HepG2 (cell line): ENCODE data around the gene SLC12A3. TPM values are rescaled to one million over a fixed set of nuclear protein-coding genes. Genes with fewer than 3 reads are reported as not detected.

Experiments used
- ATAC-seq: fragments of 200-7000 bp; cut with Tn5 transposase; 3 replicates; pipeline ENCODE4 v1.9.1; 2020; ENCODE audit warnings: mild to moderate bottlenecking, moderate library complexity
- BruUV-seq: library from RNA; stranded (reverse); fragments of 400-500 nt; replicated peaks from 2 replicates; lab custom pipeline; 2021; lab: Mats Ljungman, UMichigan
- CTCF ChIA-PET: fragments of 300-600 bp; formaldehyde crosslinking; extraction: SDS; loops from one replicate; lab custom pipeline; 2021; ENCODE audit warnings: low total read pairs, inconsistent platforms, low intra/inter-chr PET ratio; lab: Yijun Ruan, JAX
- POLR2A ChIA-PET: fragments of 350-600 bp; sonication (Branson Sonifier 250); formaldehyde crosslinking; loops from one replicate; lab custom pipeline; 2020; ENCODE audit warnings: antibody characterized with exemption, inconsistent platforms; lab: Yijun Ruan, JAX
- DNase-seq: peaks from one replicate; pipeline ENCODE4 v3.0.0-alpha.2; 2015; ENCODE audit warnings: low spot score
- FAIRE-seq: peaks from 3 replicates; lab custom pipeline; 2011; peaks lifted over from hg19 to GRCh38; lab: Jason Lieb, UNC
- H2AFZ ChIP-seq: one replicate; pipeline ENCODE4 v1.6.1; 2011; ENCODE audit warnings: low read length, inconsistent platforms
- H3K27ac ChIP-seq: fragments of 300-600 bp; 3 replicates; pipeline ENCODE4 v1.8.0; 2011; ENCODE audit warnings: mixed run types, mild to moderate bottlenecking, mixed read lengths, low read length, inconsistent platforms; ENCODE audit not compliant: insufficient read depth; ENCODE audit errors: extremely low read length
- H3K27me3 ChIP-seq, 2 experiments: fragments of 200-600 bp in 1 of 2; 2 replicates in 1 of 2; 3 replicates in 1 of 2; pipeline versions ENCODE4 v1.6.0 to v1.8.0; 2011; ENCODE audit warnings: low read length in 2 of 2, mild to moderate bottlenecking in 2 of 2, moderate library complexity in 2 of 2, inconsistent platforms in 1 of 2; ENCODE audit not compliant: insufficient read depth in 2 of 2, control insufficient read depth in 1 of 2
- H3K36me3 ChIP-seq, 2 experiments: fragments of 200-600 bp in 1 of 2; replicated peaks in 1 of 2; 2 replicates in 1 of 2; 3 replicates in 1 of 2; pipeline versions ENCODE4 v1.5.1 to v1.8.0; 2011; ENCODE audit warnings: low read length in 2 of 2, inconsistent platforms in 1 of 2; ENCODE audit not compliant: insufficient read depth in 2 of 2, control insufficient read depth in 1 of 2
- H3K4me1 ChIP-seq: 2 replicates; pipeline ENCODE4 v1.5.1; 2012; ENCODE audit warnings: low read length, inconsistent platforms; ENCODE audit not compliant: insufficient read depth
- H3K4me2 ChIP-seq: 2 replicates; pipeline ENCODE4 v1.6.0; 2011; ENCODE audit warnings: low read depth, low read length, inconsistent platforms
- H3K4me3 ChIP-seq, 3 experiments: fragments of 200-600 bp in 1 of 3; sonication (generic), shearing (Covaris generic) in 1 of 3; replicated peaks in 1 of 3; 2 replicates each; pipeline ENCODE4 v1.5.1; 2011 to 2016; ENCODE audit warnings: low read length in 3 of 3, inconsistent platforms in 2 of 3, low read depth in 2 of 3, mild to moderate bottlenecking in 2 of 3, control low read depth in 1 of 3, mixed read lengths in 1 of 3; ENCODE audit not compliant: insufficient read depth in 1 of 3
- H3K79me2 ChIP-seq: one replicate; pipeline ENCODE4 v1.6.1; 2011; ENCODE audit warnings: low read length, inconsistent platforms; ENCODE audit not compliant: insufficient read depth
- H3K9ac ChIP-seq: 2 replicates; pipeline ENCODE4 v1.6.0; 2011; ENCODE audit warnings: mild to moderate bottlenecking, low read depth, low read length, inconsistent platforms; ENCODE audit not compliant: insufficient read depth
- H3K9me3 ChIP-seq: 2 replicates; pipeline ENCODE4 v1.5.1; 2012; ENCODE audit warnings: mild to moderate bottlenecking, low read length
- H4K20me1 ChIP-seq: 2 replicates; pipeline ENCODE4 v1.6.0; 2011; ENCODE audit warnings: inconsistent platforms, mild to moderate bottlenecking, low read length, moderate library complexity; ENCODE audit not compliant: insufficient read depth
- ATF3 ChIP-seq: sonication (generic); formaldehyde crosslinking; IDR thresholded peaks from 2 replicates; pipeline ENCODE4 v1.4.0; 2020; ENCODE audit warnings: missing genetic modification reagents
- CREM ChIP-seq, 2 experiments: sonication (generic) in 1 of 2; formaldehyde crosslinking in 1 of 2; IDR thresholded peaks; 2 replicates each; pipeline versions ENCODE4 v1.4.0 to v1.6.1; 2016 to 2020; ENCODE audit warnings: antibody characterized with exemption in 1 of 2, mild to moderate bottlenecking in 1 of 2, missing genetic modification reagents in 1 of 2
- GMEB1 ChIP-seq: sonication (generic); formaldehyde crosslinking; IDR thresholded peaks from 2 replicates; pipeline ENCODE4 v1.5.1; 2020; ENCODE audit warnings: missing genetic modification reagents, mild to moderate bottlenecking, borderline replicate concordance
- IRX3 ChIP-seq: sonication (generic); formaldehyde crosslinking; IDR thresholded peaks from 2 replicates; pipeline ENCODE4 v1.8.1; 2023; ENCODE audit warnings: mild to moderate bottlenecking, low read depth, missing genetic modification reagents, borderline replicate concordance
- MED8 ChIP-seq: sonication (generic); formaldehyde crosslinking; IDR thresholded peaks from 2 replicates; pipeline ENCODE4 v1.8.1; 2023; ENCODE audit warnings: mild to moderate bottlenecking, missing genetic modification reagents; ENCODE audit not compliant: insufficient replicate concordance
- NFE2 ChIP-seq: sonication (generic); formaldehyde crosslinking; IDR thresholded peaks from 2 replicates; pipeline ENCODE4 v1.4.0; 2020; ENCODE audit warnings: missing genetic modification reagents
- NFE2L2 ChIP-seq: fragments of 150-350 bp; IDR thresholded peaks from 2 replicates; pipeline ENCODE4 v1.6.1; 2014; ENCODE audit warnings: low read length
- NKX3-1 ChIP-seq: sonication (generic); formaldehyde crosslinking; IDR thresholded peaks from 2 replicates; pipeline ENCODE4 v1.5.0; 2020; ENCODE audit warnings: missing genetic modification reagents
- PHB2 ChIP-seq: fragments of 450-650 bp; IDR thresholded peaks from 2 replicates; pipeline ENCODE4 v1.6.1; 2018; ENCODE audit not compliant: partially characterized antibody
- SIN3B ChIP-seq: fragments of 150-350 bp; IDR thresholded peaks from 2 replicates; pipeline ENCODE4 v1.6.1; 2014; ENCODE audit warnings: low read length
- SMYD3 ChIP-seq: sonication (generic); formaldehyde crosslinking; IDR thresholded peaks from 2 replicates; pipeline ENCODE4 v1.8.1; 2023; ENCODE audit warnings: mild to moderate bottlenecking, missing genetic modification reagents
- TFE3 ChIP-seq: IDR thresholded peaks from 2 replicates; pipeline ENCODE4 v1.6.1; 2016
- ZBTB43 ChIP-seq: sonication (generic); formaldehyde crosslinking; conservative IDR thresholded peaks from 2 replicates; pipeline ENCODE4 v1.4.0; 2020; ENCODE audit warnings: missing genetic modification reagents
- ZNF24 ChIP-seq: fragments of 450-650 bp; IDR thresholded peaks from 2 replicates; pipeline ENCODE4 v1.6.1; 2017; ENCODE audit warnings: antibody characterized with exemption, mild to moderate bottlenecking
- ZNF292 ChIP-seq: sonication (generic); formaldehyde crosslinking; IDR thresholded peaks from 2 replicates; pipeline ENCODE4 v1.8.1; 2022; ENCODE audit warnings: mild to moderate bottlenecking, low read depth, missing genetic modification reagents, borderline replicate concordance
- ZNF614 ChIP-seq: IDR thresholded peaks from 2 replicates; pipeline ENCODE4 v1.6.1; 2018; ENCODE audit warnings: missing biosample characterization, missing genetic modification reagents, inconsistent platforms, borderline replicate concordance
- ZNF75D ChIP-seq: sonication (generic); formaldehyde crosslinking; IDR thresholded peaks from 2 replicates; pipeline ENCODE4 v1.8.1; 2023; ENCODE audit warnings: missing genetic modification reagents, mild to moderate bottlenecking, borderline replicate concordance
- ZNF792 ChIP-seq: IDR thresholded peaks from 2 replicates; pipeline ENCODE4 v1.6.1; 2016
- ZSCAN30 ChIP-seq: sonication (generic); formaldehyde crosslinking; IDR thresholded peaks from 2 replicates; pipeline ENCODE4 v1.5.0; 2020; ENCODE audit warnings: mild to moderate bottlenecking, missing genetic modification reagents
- WGBS: methylation state at CpG from one replicate; pipeline ENCODE4 v1.1.6; 2017; ENCODE audit warnings: low lambda C conversion rate; 5-methylcytosine and 5-hydroxymethylcytosine counted together
- in situ Hi-C: cut with HindIII; loops from 2 replicates; pipeline ENCODE4 v1.10.0; 2017; ENCODE audit warnings: low pct_unique_long_range_greater_than_20kb; ENCODE audit not compliant: extremely low pct_ligation_motif_present
- intact Hi-C: fragments of 100-400 bp; cut with micrococcal nuclease; formaldehyde crosslinking; loops from one replicate; pipeline ENCODE4 v1.10.0; 2022; ENCODE audit not compliant: unreplicated experiment
- polyA plus RNA-seq, 8 experiments: library from polyadenylated mRNA; depleted of rRNA in 3 of 8; stranded (reverse) in 7 of 8; unstranded in 1 of 8; fragments of >200 nt; fragmentation: Illumina TruSeq in 4 of 8; extraction: Trizol in 4 of 8; gene quantifications; 2 replicates each; pipeline versions ENCODE4 v1.2.1 to v1.2.3, GENCODE V29; 2011 to 2016; ENCODE audit warnings: low read depth in 4 of 8, missing spikeins in 1 of 8, mixed read lengths in 1 of 8; ENCODE audit not compliant: insufficient read depth in 1 of 8
- total RNA-seq, 5 experiments: library from RNA; depleted of rRNA; stranded (reverse); fragments of >200 nt; fragmentation: Illumina TruSeq; extraction: Trizol; gene quantifications; 2 replicates each; pipeline ENCODE4 v1.2.3, GENCODE V29; 2016; ENCODE audit warnings: low read depth in 1 of 5

The SLC12A3 gene
- total and polyA plus RNA-seq, 2 of the 13 experiments (the other 11 are each of a cell fraction or from before 2014, with no cell fraction given), result 6.2 TPM; not detected in 1

- 33% methylated on average over 7 of the region's 7 CpGs for WGBS
- Histone ChIP-seq H3K27me3 (peaks cover 0 to 29% of the 10 kb centered on the region in 2 experiments; a peak in 3 of 5 replicates), H3K27ac (no peak overlapping the region), H3K9ac (no peak overlapping the region), H3K79me2 (no peaks in the 10 kb centered on the region), H3K9me3 (no peaks in the 10 kb centered on the region), H3K4me3 (no peak overlapping the region), H4K20me1 (no peaks in the 10 kb centered on the region), H3K4me1 (peaks cover 36% of the 10 kb centered on the region), H3K4me2 (no peak overlapping the region), H2AFZ (no peak overlapping the region), H3K36me3 (no peaks in the 10 kb centered on the region)
- CTCF ChIA-PET, result no interaction called here
- FAIRE-seq (no peak), DNase-seq (no peak), ATAC-seq (no peak)
- POLR2A ChIA-PET, result interaction anchor here (1.0 to 2.3 kb wide), 3 partner anchors 10 to 22 kb away, joined by 3 to 11 read pairs (median 4); partner anchors contain the start of gene HERPUD1
- no TSS peak for BruUV-seq
- intact Hi-C loops, result no loop called here
- in situ Hi-C loops, result no loop called here
- no peak for TF ChIP-seq SIN3B
- TF ChIP-seq CREM (IDR thresholded peaks at IDR 0.05), result no peak
- TF ChIP-seq CREM (CRISPR knock-in tag; IDR thresholded peaks at IDR 0.05), result no peak
- no peak for TF ChIP-seq ZNF792
- no peak for TF ChIP-seq GMEB1 (CRISPR knock-in tag)
- TF ChIP-seq ZNF24, result no peak
- TF ChIP-seq PHB2, result no peak
- TF ChIP-seq ZNF292 (CRISPR knock-in tag), result no peak
- TF ChIP-seq TFE3 (CRISPR knock-in tag), result no peak
- no peak for TF ChIP-seq IRX3 (CRISPR knock-in tag)
- no peak for TF ChIP-seq SMYD3 (CRISPR knock-in tag)
- no peak for TF ChIP-seq ZNF75D (CRISPR knock-in tag)
- no peak for TF ChIP-seq ZSCAN30 (CRISPR knock-in tag)
- TF ChIP-seq NFE2, result no peak
- TF ChIP-seq NKX3-1 (CRISPR knock-in tag), result no peak
- TF ChIP-seq ZBTB43 (CRISPR knock-in tag), result no peak
- TF ChIP-seq ZNF614 (CRISPR knock-in tag), result no peak
- TF ChIP-seq NFE2L2, result no peak
- no peak for TF ChIP-seq MED8
- no peak for TF ChIP-seq ATF3 (CRISPR knock-in tag)
Measured at GRCh38 chr16:56909527-56909979, 44.5 kb downstream of the SLC12A3 start.
